ENCODE results near the gene ANKRD7.

DNA sequence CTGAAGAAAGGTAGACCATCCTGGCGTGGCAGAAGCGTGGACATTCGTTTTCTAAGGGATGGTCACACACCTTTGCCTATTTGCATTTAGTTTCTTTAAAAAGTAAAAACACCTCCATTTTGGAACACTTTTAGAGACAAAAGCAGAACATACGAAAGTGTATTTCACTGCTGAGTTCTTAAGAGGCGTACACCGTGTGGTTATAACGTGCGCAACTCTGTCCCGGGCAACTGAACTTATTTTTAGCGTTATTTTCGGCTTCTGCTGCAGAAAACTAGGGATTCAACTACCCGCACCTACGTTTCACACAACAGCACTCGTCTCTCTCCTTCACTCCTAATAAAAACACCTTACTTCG, 41.1 kb upstream of the ANKRD7 start:
- TF ChIP-seq EZH2 (IDR thresholded peaks at IDR 0.05; ENCODE audit: low read length, unreplicated experiment) = no peak
- TF ChIP-seq, protein P1, sequence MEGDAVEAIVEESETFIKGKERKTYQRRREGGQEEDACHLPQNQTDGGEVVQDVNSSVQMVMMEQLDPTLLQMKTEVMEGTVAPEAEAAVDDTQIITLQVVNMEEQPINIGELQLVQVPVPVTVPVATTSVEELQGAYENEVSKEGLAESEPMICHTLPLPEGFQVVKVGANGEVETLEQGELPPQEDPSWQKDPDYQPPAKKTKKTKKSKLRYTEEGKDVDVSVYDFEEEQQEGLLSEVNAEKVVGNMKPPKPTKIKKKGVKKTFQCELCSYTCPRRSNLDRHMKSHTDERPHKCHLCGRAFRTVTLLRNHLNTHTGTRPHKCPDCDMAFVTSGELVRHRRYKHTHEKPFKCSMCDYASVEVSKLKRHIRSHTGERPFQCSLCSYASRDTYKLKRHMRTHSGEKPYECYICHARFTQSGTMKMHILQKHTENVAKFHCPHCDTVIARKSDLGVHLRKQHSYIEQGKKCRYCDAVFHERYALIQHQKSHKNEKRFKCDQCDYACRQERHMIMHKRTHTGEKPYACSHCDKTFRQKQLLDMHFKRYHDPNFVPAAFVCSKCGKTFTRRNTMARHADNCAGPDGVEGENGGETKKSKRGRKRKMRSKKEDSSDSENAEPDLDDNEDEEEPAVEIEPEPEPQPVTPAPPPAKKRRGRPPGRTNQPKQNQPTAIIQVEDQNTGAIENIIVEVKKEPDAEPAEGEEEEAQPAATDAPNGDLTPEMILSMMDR (conservative IDR thresholded peaks at IDR 0.05; ENCODE audit: low read depth, low read length) = no peak
